IPS-15b (cell line): Measurements from ENCODE around the gene KIRREL3.

Experiments
- H3K27me3 ChIP-seq: one replicate; pipeline ENCODE4 v1.6.1; 2013; ENCODE audit warnings: low read length; ENCODE audit not compliant: control insufficient read depth, insufficient read depth
- H3K36me3 ChIP-seq: one replicate; pipeline ENCODE4 v1.6.1; 2013; ENCODE audit warnings: low read length; ENCODE audit not compliant: control insufficient read depth, insufficient read depth
- H3K4me1 ChIP-seq: one replicate; pipeline ENCODE4 v1.6.1; 2013; ENCODE audit warnings: mild to moderate bottlenecking, low read length; ENCODE audit not compliant: control insufficient read depth, insufficient read depth
- H3K4me3 ChIP-seq: one replicate; pipeline ENCODE4 v1.5.1; 2013; ENCODE audit warnings: low read depth, low read length
- H3K9ac ChIP-seq: one replicate; pipeline ENCODE4 v1.6.1; 2013; ENCODE audit warnings: low read depth, mild to moderate bottlenecking, low read length
- H3K9me3 ChIP-seq: one replicate; pipeline ENCODE4 v1.6.1; 2013; ENCODE audit warnings: mild to moderate bottlenecking, low read length; ENCODE audit not compliant: control insufficient read depth, insufficient read depth

Gene KIRREL3

GRCh38 chr11:126925321-126926093 is 75.1 kb downstream of the KIRREL3 start:
- H3K4me1 ChIP-seq, result no peaks in the 10 kb centered on the region
- H3K36me3 ChIP-seq, result no peaks in the 10 kb centered on the region
- H3K9ac ChIP-seq, result no peak overlapping the region
- no peak overlapping the region for H3K4me3 ChIP-seq
- H3K27me3 ChIP-seq, result no peaks in the 10 kb centered on the region
- no peaks in the 10 kb centered on the region for H3K9me3 ChIP-seq

GRCh38 chr11:126924376-126925040 is 76.1 kb downstream of the KIRREL3 start:
- Histone ChIP-seq H3K4me3 (no peak overlapping the region), H3K9ac (no peak overlapping the region), H3K4me1 (no peaks in the 10 kb centered on the region), H3K36me3 (no peaks in the 10 kb centered on the region), H3K27me3 (no peaks in the 10 kb centered on the region), H3K9me3 (no peaks in the 10 kb centered on the region)

GRCh38 chr11:126920833-126921232 is 79.7 kb downstream of the KIRREL3 start:
- Histone ChIP-seq H3K36me3 (no peaks in the 10 kb centered on the region), H3K9ac (no peak overlapping the region), H3K27me3 (no peaks in the 10 kb centered on the region), H3K4me3 (no peak overlapping the region), H3K9me3 (no peaks in the 10 kb centered on the region), H3K4me1 (no peaks in the 10 kb centered on the region)

- no peak overlapping the region for H3K4me3 ChIP-seq
- no peaks in the 10 kb centered on the region for H3K36me3 ChIP-seq
- H3K27me3 ChIP-seq, result no peaks in the 10 kb centered on the region
- H3K9me3 ChIP-seq, result no peaks in the 10 kb centered on the region
- no peak overlapping the region for H3K9ac ChIP-seq
- H3K4me1 ChIP-seq, result no peaks in the 10 kb centered on the region
Observed at GRCh38 chr11:126919147-126919823, 81.3 kb downstream of the KIRREL3 start.

- Histone ChIP-seq H3K9ac (no peak overlapping the region), H3K4me3 (no peak overlapping the region), H3K9me3 (no peaks in the 10 kb centered on the region), H3K4me1 (no peaks in the 10 kb centered on the region), H3K27me3 (no peaks in the 10 kb centered on the region), H3K36me3 (no peaks in the 10 kb centered on the region)
Observed at GRCh38 chr11:126918556-126918955, 82.0 kb downstream of the KIRREL3 start.

GRCh38 chr11:126917531-126918204 is 82.9 kb downstream of the KIRREL3 start:
- no peak overlapping the region for H3K9ac ChIP-seq
- H3K9me3 ChIP-seq, result no peaks in the 10 kb centered on the region
- no peaks in the 10 kb centered on the region for H3K36me3 ChIP-seq
- H3K4me3 ChIP-seq, result no peak overlapping the region
- H3K4me1 ChIP-seq, result no peaks in the 10 kb centered on the region
- no peaks in the 10 kb centered on the region for H3K27me3 ChIP-seq

- H3K9me3 ChIP-seq, result no peaks in the 10 kb centered on the region
- no peaks in the 10 kb centered on the region for H3K4me1 ChIP-seq
- H3K36me3 ChIP-seq, result no peaks in the 10 kb centered on the region
- H3K9ac ChIP-seq, result no peak overlapping the region
- no peak overlapping the region for H3K4me3 ChIP-seq
- no peaks in the 10 kb centered on the region for H3K27me3 ChIP-seq
Observed at GRCh38 chr11:126915430-126915829, 85.1 kb downstream of the KIRREL3 start.

GRCh38 chr11:126914941-126915340 is 85.6 kb downstream of the KIRREL3 start:
- Histone ChIP-seq H3K4me1 (no peaks in the 10 kb centered on the region), H3K36me3 (no peaks in the 10 kb centered on the region), H3K4me3 (no peak overlapping the region), H3K9me3 (no peaks in the 10 kb centered on the region), H3K9ac (no peak overlapping the region), H3K27me3 (no peaks in the 10 kb centered on the region)

GRCh38 chr11:126914166-126914565 is 86.4 kb downstream of the KIRREL3 start:
- H3K9ac ChIP-seq, result no peak overlapping the region
- no peaks in the 10 kb centered on the region for H3K9me3 ChIP-seq
- H3K4me1 ChIP-seq, result no peaks in the 10 kb centered on the region
- H3K27me3 ChIP-seq, result no peaks in the 10 kb centered on the region
- no peak overlapping the region for H3K4me3 ChIP-seq
- H3K36me3 ChIP-seq, result no peaks in the 10 kb centered on the region

- Histone ChIP-seq H3K27me3 (no peaks in the 10 kb centered on the region), H3K36me3 (no peaks in the 10 kb centered on the region), H3K9me3 (no peaks in the 10 kb centered on the region), H3K4me3 (no peak overlapping the region), H3K9ac (no peak overlapping the region), H3K4me1 (peaks cover 6% of the 10 kb centered on the region)
Observed at GRCh38 chr11:126904520-126904919, 96.0 kb downstream of the KIRREL3 start.

GRCh38 chr11:126901783-126902182 is 98.8 kb downstream of the KIRREL3 start:
- no peaks in the 10 kb centered on the region for H3K9me3 ChIP-seq
- H3K9ac ChIP-seq, result no peak overlapping the region
- no peak overlapping the region for H3K4me3 ChIP-seq
- peaks cover 10% of the 10 kb centered on the region for H3K4me1 ChIP-seq
- no peaks in the 10 kb centered on the region for H3K36me3 ChIP-seq
- H3K27me3 ChIP-seq, result no peaks in the 10 kb centered on the region
